ENCODE measurements around the gene MICAL3.
A peak's percentile ranks its signal among the peaks of the same experiment; 100 is the strongest.

The MICAL3 gene

DNA sequence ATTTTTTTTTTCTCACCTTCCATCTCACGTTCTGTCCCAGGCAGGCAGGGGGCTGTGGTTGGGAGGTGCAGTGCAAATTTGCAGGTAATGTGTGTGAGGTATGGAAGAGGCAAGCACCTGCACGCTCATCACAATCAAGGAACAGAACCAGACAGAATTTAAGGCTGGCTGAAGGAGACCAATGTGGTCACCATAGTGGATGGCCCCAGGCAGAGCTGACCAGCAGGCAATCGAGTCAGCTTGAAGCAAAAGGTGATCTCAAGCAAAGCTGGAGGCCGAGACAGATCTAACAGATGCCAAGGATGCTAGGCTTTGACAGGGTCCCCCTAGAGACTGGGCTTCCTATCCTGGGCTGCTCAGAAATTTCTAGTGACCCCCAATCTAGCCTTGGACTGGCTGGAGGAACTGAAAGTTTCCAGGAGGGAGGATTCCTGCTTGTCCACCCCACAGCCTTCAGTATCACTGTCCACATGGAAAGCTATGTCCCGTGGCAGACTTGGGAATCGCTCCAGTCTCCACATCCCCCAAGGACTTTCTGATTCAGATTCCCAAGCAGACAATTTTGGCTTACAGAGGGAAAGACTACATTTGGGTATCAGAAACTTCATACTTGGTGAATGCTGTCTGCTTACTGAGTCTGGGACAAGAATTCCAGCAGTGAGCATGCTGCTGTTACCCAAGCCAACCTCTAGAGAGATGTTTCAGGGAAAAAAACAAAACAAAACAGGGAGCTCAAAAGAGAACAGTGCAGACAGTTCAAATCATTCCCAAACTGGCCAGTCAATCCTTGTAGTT, 9.0 kb upstream of the MICAL3 start:
- Histone ChIP-seq H3K18ac (ENCODE audit: low read length) (no peak overlapping the region), H3K56ac (ENCODE audit: low read length) (no peak overlapping the region), H3K4me2 (ENCODE audit: low read length) (no peak overlapping the region), H4K8ac (ENCODE audit: low read depth, low read length) (no peak overlapping the region), H3K4me3 (ENCODE audit: low read length) (no peak overlapping the region), H2AK5ac (ENCODE audit: low read length) (no peak overlapping the region), H3K4ac (ENCODE audit: low read depth, low read length) (no peak overlapping the region), H2BK15ac (replicated peaks; ENCODE audit: low read depth) (no peak overlapping the region), H3K23ac (ENCODE audit: low read length) (no peak overlapping the region), H2BK5ac (ENCODE audit: low read length) (no peak overlapping the region), H3K4me1 (ENCODE audit: control insufficient read depth, low read depth, low read length) (no peaks in the 10 kb centered on the region), H3K9ac (ENCODE audit: low read length) (no peak overlapping the region), H3K36me3 (ENCODE audit: control insufficient read depth, insufficient read depth, low read length) (no peaks in the 10 kb centered on the region), H3K27me3 (ENCODE audit: insufficient read depth, low read length, poor library complexity) (no peaks in the 10 kb centered on the region), H2BK120ac (ENCODE audit: low read depth, low read length) (no peak overlapping the region), H3K79me1 (ENCODE audit: low read length) (no peaks in the 10 kb centered on the region), H3K27ac (ENCODE audit: low read depth, low read length) (no peak overlapping the region), H3K79me2 (ENCODE audit: control insufficient read depth, insufficient read depth, low read length) (no peaks in the 10 kb centered on the region), H4K5ac (ENCODE audit: low read length) (no peak overlapping the region)
- no CpG with 5 or more reads among the region's 6 CpGs for WGBS (ENCODE audit: extremely low coverage, insufficient coverage, low lambda C conversion rate)
- DNase-seq = no peak

DNA sequence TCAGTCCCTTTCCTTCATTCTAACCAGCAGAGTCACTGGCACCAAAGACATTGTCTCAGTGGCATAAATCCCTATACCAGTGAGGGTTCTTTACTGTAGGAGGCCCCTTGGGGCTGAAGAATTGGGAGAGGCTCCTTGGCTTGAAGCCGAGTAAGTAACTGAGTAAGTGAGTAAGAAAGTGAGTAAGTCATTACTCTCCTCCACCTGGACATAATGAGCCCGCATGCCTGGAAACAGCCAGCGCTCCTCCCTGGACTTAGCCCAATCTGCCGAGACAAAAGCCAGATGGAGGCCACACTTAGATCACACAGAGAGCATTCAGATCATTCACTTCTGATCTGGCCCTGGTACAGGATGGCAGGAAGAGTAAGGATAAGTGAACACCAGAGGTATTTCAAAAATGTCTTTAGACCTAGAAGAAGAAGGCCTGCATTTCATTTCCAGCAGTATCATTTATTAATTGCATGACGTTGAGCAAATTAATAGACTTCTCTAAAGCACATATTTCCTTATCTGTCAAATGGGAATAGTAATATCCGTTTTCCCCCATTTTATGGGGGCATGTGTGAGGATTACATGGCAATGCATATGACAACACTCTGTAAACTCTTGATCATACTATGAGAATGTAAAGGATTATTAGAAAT, 8.2 kb upstream of the MICAL3 start:
- Histone ChIP-seq H3K79me2 (ENCODE audit: control insufficient read depth, insufficient read depth, low read length) (no peaks in the 10 kb centered on the region), H3K4me2 (ENCODE audit: low read length) (no peak overlapping the region), H2BK15ac (replicated peaks; ENCODE audit: low read depth) (no peak overlapping the region), H4K5ac (ENCODE audit: low read length) (no peak overlapping the region), H3K4me3 (ENCODE audit: low read length) (no peak overlapping the region), H2BK120ac (ENCODE audit: low read depth, low read length) (no peak overlapping the region), H2BK5ac (ENCODE audit: low read length) (no peak overlapping the region), H3K27ac (ENCODE audit: low read depth, low read length) (no peak overlapping the region), H3K18ac (ENCODE audit: low read length) (no peak overlapping the region), H4K8ac (ENCODE audit: low read depth, low read length) (no peak overlapping the region), H3K79me1 (ENCODE audit: low read length) (no peaks in the 10 kb centered on the region), H3K4me1 (ENCODE audit: control insufficient read depth, low read depth, low read length) (no peaks in the 10 kb centered on the region), H3K27me3 (ENCODE audit: insufficient read depth, low read length, poor library complexity) (no peaks in the 10 kb centered on the region), H3K9ac (ENCODE audit: low read length) (no peak overlapping the region), H3K23ac (ENCODE audit: low read length) (no peak overlapping the region), H3K4ac (ENCODE audit: low read depth, low read length) (no peak overlapping the region), H3K36me3 (ENCODE audit: control insufficient read depth, insufficient read depth, low read length) (no peaks in the 10 kb centered on the region), H2AK5ac (ENCODE audit: low read length) (no peak overlapping the region), H3K56ac (ENCODE audit: low read length) (no peak overlapping the region)
- DNase-seq = no peak
- WGBS (ENCODE audit: extremely low coverage, insufficient coverage, low lambda C conversion rate) = no CpG with 5 or more reads among the region's 6 CpGs

DNA sequence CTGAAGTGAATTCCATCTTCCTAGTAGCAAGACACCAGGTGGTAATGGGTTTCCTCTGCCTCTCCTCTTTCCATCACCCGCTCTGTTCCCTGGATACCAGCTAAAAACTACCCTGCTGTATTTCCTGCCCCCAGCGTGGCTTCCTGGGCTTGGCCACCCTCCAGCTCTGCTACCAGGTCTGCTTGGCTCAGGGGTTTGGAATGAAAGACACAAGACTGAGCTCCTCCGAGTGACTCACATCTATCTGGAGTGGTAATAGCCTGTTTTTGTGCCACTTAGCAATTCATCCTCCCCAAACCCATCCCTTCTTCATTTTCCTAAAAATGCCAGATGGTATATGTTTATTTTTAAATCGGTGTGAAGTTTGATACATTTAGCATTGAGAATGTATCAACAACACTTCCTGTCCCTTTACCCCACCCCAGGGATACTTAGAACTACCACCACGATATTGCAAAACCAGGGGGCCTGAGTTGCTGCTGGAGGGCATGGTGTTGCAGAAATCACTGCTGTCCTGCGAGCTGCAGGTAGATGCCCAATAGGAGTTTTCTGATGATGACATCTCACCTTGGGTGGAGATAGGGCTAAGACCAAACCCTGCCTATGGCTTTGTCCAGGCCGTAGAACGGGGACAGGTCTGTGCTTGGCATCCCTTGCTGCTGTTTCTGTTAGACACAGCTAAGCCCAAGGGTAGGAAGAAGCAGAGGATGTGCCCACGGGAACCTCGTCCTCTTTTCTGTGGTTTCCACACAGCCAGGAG, 7.5 kb upstream of the MICAL3 start:
- Histone ChIP-seq H3K56ac (ENCODE audit: low read length) (no peak overlapping the region), H2BK120ac (ENCODE audit: low read depth, low read length) (no peak overlapping the region), H4K8ac (ENCODE audit: low read depth, low read length) (no peak overlapping the region), H2BK15ac (replicated peaks; ENCODE audit: low read depth) (no peak overlapping the region), H3K9ac (ENCODE audit: low read length) (no peak overlapping the region), H3K27me3 (ENCODE audit: insufficient read depth, low read length, poor library complexity) (no peaks in the 10 kb centered on the region), H3K27ac (ENCODE audit: low read depth, low read length) (no peak overlapping the region), H4K5ac (ENCODE audit: low read length) (no peak overlapping the region), H3K4ac (ENCODE audit: low read depth, low read length) (no peak overlapping the region), H2BK5ac (ENCODE audit: low read length) (no peak overlapping the region), H3K4me2 (ENCODE audit: low read length) (no peak overlapping the region), H3K4me3 (ENCODE audit: low read length) (no peak overlapping the region), H3K4me1 (ENCODE audit: control insufficient read depth, low read depth, low read length) (no peaks in the 10 kb centered on the region), H3K79me1 (ENCODE audit: low read length) (no peaks in the 10 kb centered on the region), H2AK5ac (ENCODE audit: low read length) (no peak overlapping the region), H3K79me2 (ENCODE audit: control insufficient read depth, insufficient read depth, low read length) (no peaks in the 10 kb centered on the region), H3K23ac (ENCODE audit: low read length) (no peak overlapping the region), H3K18ac (ENCODE audit: low read length) (no peak overlapping the region), H3K36me3 (ENCODE audit: control insufficient read depth, insufficient read depth, low read length) (no peaks in the 10 kb centered on the region)
- no CpG with 5 or more reads among the region's 10 CpGs for WGBS (ENCODE audit: extremely low coverage, insufficient coverage, low lambda C conversion rate)
- peak; percentile 48 for DNase-seq

DNA sequence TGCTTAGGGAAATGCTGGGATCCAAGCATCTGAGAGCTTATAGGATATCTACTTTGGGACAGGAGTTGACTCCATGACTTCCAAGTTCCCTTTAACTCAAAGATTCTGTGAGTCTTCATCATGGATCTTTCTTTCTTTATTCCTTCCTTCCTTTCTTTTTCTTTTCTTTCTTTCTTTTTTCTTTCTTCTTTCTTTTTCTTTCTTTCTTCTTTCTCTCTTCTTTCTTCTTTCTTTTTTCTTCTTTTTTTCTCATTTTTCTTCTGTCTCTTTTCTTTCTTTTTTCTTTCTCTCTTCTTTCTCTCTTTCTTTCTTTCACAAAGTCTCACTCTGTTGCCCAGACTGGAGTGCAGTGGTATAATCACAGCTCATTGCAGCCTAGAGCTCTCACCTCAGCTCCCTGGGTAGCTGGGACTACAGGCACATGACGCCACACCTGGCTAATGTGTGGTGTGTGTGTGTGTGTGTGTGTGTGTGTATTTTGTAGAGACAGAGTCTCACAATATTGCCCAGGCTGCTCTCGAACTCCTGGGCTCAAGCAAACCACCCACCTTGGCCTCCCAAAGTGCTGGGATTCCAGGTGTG, 5.4 kb upstream of the MICAL3 start:
- Histone ChIP-seq H4K8ac (ENCODE audit: low read depth, low read length) (no peak overlapping the region), H2BK5ac (ENCODE audit: low read length) (no peak overlapping the region), H3K79me1 (ENCODE audit: low read length) (no peaks in the 10 kb centered on the region), H3K9ac (ENCODE audit: low read length) (no peak overlapping the region), H3K23ac (ENCODE audit: low read length) (no peak overlapping the region), H3K56ac (ENCODE audit: low read length) (no peak overlapping the region), H3K4me3 (ENCODE audit: low read length) (no peak overlapping the region), H4K5ac (ENCODE audit: low read length) (no peak overlapping the region), H3K79me2 (ENCODE audit: control insufficient read depth, insufficient read depth, low read length) (no peaks in the 10 kb centered on the region), H3K4ac (ENCODE audit: low read depth, low read length) (no peak overlapping the region), H3K36me3 (ENCODE audit: control insufficient read depth, insufficient read depth, low read length) (no peaks in the 10 kb centered on the region), H2AK5ac (ENCODE audit: low read length) (no peak overlapping the region), H3K27me3 (ENCODE audit: insufficient read depth, low read length, poor library complexity) (peaks cover 6% of the 10 kb centered on the region), H3K18ac (ENCODE audit: low read length) (no peak overlapping the region), H2BK120ac (ENCODE audit: low read depth, low read length) (no peak overlapping the region), H3K4me2 (ENCODE audit: low read length) (no peak overlapping the region), H2BK15ac (replicated peaks; ENCODE audit: low read depth) (no peak overlapping the region), H3K4me1 (ENCODE audit: control insufficient read depth, low read depth, low read length) (no peaks in the 10 kb centered on the region), H3K27ac (ENCODE audit: low read depth, low read length) (no peak overlapping the region)
- no CpG with 5 or more reads among the region's 2 CpGs for WGBS (ENCODE audit: extremely low coverage, insufficient coverage, low lambda C conversion rate)
- DNase-seq = no peak

DNA sequence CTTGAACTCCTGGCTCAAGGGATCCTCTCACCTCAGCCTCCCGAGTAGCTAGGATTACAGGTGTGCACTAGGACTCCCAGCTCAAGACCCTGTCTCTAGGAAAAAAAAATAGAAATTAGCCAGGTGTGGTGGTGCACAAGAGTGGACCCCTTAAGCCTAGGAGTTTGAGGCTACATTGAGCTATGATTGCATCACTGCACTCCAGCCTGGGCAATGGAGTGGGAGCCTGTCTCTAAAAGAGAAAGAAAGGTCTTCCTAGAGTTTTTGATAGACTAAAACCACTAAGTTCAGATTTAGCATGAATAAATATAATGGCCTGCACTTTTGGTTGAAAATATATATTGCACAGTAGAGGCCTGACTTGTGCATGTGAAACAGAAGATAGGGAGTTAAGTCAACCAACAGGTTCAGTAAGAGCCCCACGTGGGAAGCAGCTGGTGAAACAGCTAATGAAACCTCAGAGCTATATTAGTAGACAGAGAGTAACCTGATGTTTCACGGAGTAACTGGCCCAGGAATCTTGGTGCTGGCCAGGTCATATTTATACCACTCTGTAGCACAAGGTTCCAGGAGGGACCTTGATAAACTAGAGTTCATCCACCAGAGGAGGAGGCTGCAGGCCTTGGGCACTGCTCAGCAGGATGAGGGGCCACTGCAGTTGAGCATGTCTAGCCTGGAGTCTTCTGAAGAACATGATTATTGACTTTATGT, 4.6 kb upstream of the MICAL3 start:
- no peak overlapping the region for H3K18ac ChIP-seq (ENCODE audit: low read length)
- WGBS (ENCODE audit: extremely low coverage, insufficient coverage, low lambda C conversion rate) = no CpG with 5 or more reads among the region's 3 CpGs
- no peak overlapping the region for H2BK5ac ChIP-seq (ENCODE audit: low read length)
- no peak overlapping the region for H3K4me3 ChIP-seq (ENCODE audit: low read length)
- H4K8ac ChIP-seq (ENCODE audit: low read depth, low read length) = no peak overlapping the region
- H3K36me3 ChIP-seq (ENCODE audit: control insufficient read depth, insufficient read depth, low read length) = no peaks in the 10 kb centered on the region
- no peaks in the 10 kb centered on the region for H3K79me2 ChIP-seq (ENCODE audit: control insufficient read depth, insufficient read depth, low read length)
- H3K4me1 ChIP-seq (ENCODE audit: control insufficient read depth, low read depth, low read length) = no peaks in the 10 kb centered on the region
- H3K4ac ChIP-seq (ENCODE audit: low read depth, low read length) = no peak overlapping the region
- H3K56ac ChIP-seq (ENCODE audit: low read length) = no peak overlapping the region
- H3K23ac ChIP-seq (ENCODE audit: low read length) = no peak overlapping the region
- no peak for DNase-seq
- no peak overlapping the region for H3K27ac ChIP-seq (ENCODE audit: low read depth, low read length)
- H4K5ac ChIP-seq (ENCODE audit: low read length) = no peak overlapping the region
- no peak overlapping the region for H3K4me2 ChIP-seq (ENCODE audit: low read length)
- H2BK120ac ChIP-seq (ENCODE audit: low read depth, low read length) = no peak overlapping the region
- peaks cover 6% of the 10 kb centered on the region for H3K27me3 ChIP-seq (ENCODE audit: insufficient read depth, low read length, poor library complexity)
- H2AK5ac ChIP-seq (ENCODE audit: low read length) = no peak overlapping the region
- H3K9ac ChIP-seq (ENCODE audit: low read length) = no peak overlapping the region
- no peak overlapping the region for H2BK15ac ChIP-seq (replicated peaks; ENCODE audit: low read depth)
- H3K79me1 ChIP-seq (ENCODE audit: low read length) = no peaks in the 10 kb centered on the region

Data from mesendoderm (in vitro differentiated cells).